GM18526 (cell line): ENCODE measurements around the gene XXYLT1.

ENCODE experiments used
- POLR2A ChIP-seq: IDR thresholded peaks from 3 replicates; pipeline ENCODE4 v1.6.1; 2011; ENCODE audit not compliant: insufficient read length; ENCODE audit errors: extremely low read depth

The XXYLT1 gene

DNA sequence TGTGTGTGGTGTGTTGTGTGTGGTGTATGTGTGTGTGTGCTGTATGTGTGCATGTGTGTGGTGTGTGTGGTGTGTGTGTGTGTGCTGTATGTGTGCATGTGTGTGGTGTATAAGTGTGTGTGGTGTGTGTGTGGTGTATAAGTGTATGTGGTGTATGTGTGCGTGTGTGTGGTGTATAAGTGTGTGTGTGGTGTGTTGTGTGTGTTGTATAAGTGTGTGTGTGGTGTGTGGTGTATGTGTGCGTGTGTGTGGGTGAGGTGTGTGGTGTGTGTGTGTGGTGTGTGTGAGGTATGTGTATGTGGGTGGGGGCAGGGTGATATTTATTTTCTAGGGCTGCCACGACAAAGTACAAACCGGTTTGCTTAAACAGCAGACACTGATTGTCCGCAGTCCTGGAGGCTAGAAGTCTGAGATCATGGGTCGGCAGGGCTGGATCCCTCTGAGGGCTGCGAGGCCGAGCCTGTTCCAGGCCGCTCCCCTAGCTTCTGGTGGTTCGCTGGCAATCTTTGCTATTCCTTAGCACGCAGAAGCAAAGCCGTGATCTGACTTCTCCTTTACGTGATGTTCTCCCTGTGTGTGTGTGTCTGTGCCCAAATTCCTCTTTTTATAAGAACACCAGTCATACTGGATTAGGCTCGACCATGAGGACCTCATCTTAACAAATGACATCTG is 160.2 kb downstream of the XXYLT1 start:
- TF ChIP-seq POLR2A: no peak

DNA sequence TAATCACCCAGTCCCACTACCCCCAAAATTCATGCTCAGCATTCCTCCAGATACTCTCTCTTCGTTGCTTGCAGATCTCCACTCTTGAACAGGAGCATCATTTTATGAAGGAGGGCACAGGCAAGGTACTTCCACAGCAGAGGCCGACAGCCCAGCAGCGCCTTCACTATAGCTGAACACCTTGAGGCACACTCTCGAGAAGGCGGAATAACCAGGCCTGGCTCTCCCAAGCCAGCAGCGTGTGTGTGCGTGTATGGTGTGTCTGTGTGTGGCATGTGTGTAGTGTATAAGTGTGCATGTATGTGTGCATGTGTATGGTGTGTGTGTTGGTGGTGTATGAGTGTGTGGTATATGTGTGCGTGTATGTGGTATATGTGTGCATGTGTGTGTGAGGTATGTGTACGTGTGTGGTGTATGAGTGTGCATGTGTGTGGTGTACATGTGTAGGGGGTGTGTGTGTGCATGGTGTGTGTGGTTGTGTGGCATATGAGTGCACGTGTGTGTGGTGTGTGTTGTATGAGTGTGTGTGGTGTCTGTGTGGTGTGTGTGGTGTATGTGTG is 161.8 kb downstream of the XXYLT1 start:
- no peak for TF ChIP-seq POLR2A

DNA sequence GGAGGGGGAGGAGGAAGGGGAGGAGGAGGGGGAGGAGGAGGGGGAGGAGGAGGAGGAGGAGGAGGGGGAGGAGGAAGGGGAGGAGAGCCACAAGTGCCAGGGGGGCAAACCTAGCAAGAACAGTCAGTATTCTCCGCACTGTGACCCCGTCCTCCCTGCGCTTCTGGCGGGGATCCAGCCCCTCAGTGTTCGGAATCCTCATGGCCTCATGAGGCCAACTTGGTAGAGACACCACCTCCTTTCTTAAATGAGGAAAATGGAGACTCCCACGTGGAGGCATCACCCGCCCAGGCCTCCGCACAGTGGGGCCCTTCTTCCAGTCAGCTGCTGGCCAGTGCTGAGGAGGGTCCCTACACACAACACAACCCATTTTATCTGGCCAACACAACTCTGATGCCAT is 163.4 kb downstream of the XXYLT1 start:
- no peak for TF ChIP-seq POLR2A

DNA sequence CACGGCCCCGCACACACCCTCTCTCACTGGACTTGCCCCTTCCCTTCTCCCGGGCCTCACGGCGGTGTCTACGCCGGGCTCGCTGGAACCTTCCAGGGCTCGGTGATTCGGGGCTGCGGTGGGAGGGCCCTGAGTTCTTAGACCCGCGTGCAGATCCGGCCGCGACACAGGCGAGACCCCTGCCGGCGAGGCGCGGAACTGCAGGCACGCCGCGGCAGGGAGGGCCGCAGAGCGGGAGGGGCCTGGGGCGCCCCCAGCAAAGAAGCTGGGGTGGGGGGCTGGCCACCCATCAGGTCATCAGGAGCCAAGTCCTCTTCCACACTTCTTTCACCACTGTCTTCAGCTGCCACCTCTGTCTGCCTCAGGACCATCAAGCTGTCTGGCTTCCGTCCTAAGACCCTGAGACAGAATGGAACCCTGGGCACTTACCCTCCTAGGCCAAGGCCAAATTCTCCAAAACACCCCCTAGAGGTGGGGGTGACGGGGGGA is 164.5 kb downstream of the XXYLT1 start:
- no peak for TF ChIP-seq POLR2A

DNA sequence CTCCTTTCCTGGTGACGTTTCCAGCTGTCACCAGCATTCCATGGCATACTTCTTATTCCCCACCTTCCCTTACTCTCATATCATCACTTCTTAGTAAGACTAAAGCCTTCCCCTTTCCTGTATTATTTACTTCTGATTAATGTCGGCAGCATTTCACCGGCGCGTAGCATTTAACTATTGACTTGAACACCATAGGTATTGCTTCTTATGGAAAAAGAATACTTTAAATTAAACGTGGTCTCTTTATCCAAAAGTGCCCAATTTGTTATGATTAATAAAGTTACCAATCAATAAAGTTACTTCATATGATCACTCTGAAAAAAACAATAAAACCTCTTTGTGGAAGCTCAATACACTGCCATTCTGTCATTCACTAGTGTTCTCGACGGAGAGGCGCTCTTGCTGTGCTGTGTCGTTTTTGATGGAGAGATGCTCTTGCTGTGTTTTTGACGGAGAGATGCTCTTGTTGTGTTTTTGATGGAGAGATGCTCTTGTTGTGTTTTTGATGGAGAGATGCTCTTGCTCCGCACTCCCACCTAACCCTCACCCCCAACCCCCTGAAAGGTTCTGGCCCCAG is 165.0 kb downstream of the XXYLT1 start:
- TF ChIP-seq POLR2A: no peak

DNA sequence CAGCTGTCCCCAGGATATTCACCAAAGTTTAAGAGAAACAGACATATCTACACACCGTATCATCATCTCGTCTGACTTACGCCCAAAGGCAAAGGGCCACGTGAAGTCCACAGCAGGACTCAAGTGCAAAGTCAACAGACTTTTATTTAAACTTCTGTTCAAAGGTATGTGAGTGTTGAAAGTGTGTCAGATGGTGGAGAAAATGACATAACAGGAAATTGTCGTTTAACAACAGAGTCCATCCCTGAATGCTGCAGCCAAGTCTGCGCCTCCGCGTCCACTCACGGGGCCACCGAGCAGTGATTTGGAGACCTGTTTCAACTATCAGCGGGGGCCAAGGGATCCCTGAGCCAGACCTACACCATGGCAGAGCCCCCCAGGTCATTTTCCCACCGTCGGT is 165.6 kb downstream of the XXYLT1 start:
- no peak for TF ChIP-seq POLR2A

DNA sequence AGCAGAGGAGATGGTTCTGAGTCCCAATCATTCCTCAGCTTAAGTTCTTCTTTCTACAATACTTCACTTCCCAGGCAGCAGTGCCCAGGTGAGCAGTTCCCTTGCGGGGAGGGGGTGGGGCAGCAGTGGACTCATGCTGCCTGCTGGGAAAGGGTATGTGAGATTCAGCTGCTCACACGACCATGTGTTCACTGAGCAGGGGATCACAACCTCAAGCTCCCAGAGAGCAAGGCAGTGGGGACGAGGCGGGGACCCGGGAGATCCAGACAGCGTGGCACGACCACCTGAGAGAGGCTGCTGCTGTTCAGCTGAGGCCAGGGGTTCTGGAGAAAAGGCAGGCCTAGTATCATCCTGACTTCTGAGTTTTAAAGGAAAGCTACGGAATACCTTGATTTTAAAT is 166.6 kb downstream of the XXYLT1 start:
- no peak for TF ChIP-seq POLR2A

DNA sequence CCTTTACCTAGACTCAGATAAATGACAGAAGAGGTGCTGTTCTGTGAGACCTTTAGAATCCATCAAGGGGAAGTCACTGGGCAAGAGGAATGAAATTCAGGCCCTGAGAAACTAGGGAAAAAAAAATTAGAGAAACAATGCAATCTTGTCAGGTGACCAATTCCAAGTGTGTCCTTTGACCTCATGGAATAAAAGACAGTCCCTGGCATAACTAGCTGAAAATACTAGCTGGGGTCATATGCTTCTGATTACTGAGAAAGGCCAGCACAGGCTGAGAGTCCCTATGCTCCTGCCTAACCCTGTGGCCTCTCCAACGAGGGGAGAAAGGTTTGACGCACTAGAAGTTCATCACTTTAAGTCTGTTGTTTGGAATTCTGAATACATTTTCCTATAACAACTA is 167.3 kb downstream of the XXYLT1 start:
- TF ChIP-seq POLR2A: no peak

DNA sequence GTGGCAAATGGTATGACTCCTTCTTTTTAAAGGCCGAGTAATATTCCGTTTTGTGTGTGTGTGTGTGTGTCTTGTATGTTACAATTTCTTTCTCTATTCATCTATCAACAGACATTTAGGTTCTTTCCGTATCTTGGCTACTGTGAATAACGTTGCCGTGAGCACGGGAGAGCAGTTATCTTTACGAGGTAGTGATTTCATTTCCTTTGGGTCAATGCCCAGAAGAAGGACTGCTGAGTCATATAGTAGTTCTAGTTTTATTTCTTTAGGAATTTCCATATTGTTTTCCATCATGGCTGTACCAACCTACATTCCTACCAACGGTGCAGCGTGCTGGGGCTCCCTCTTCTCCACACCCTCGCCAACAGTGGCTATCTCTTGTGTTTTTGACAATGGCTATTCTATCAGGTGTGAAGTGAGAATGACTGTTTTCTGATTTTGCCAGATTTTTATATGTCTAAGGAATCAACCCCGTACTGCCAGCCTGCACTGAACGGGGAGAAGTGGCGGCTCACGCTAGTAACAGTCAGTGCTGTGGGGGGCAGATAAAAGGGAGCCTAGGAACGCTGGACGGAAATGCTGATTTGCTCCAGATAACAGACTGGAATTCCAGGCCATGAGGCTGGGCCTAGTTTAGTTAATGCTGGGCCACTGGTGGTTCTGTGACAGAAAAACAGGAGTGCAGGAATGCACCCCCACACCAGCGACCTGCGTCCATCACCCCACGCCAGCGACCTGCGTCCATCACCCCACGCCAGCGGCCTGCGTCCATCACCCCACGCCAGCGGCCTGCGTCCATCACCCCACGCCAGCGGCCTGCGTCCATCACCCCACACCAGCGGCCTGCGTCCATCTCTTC is 168.1 kb downstream of the XXYLT1 start:
- no peak for TF ChIP-seq POLR2A

DNA sequence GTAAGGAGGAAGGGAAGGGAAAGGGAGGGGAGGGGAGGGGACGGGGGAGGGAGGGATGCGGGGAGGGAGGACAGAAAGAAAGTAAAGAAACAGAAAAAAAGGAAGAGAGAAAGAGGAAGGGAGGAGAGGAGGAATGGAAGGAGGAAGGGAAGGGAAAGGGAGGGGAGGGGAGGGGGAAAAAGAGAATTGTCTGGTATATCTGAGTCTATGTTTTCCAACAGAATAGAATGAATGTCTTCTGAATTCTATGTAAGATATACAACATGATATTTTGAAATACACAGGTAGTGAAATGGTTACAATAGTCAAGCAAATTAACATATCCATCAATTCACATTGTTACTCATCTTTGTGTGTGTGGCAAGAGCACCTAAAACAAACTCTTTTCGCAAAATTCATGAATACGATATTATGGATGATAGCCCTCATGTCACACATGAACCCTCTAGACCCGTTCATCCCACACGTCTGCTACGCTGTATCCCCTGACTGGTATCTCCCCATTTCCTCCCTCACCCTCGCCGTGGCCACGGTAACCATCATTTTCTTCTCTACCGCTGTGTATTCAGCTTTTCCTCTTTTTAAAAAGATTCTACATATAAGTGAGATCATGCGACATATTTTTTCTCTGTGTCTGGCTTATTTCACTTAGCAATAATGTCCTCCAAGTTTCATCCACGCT is 168.9 kb downstream of the XXYLT1 start:
- TF ChIP-seq POLR2A: no peak

DNA sequence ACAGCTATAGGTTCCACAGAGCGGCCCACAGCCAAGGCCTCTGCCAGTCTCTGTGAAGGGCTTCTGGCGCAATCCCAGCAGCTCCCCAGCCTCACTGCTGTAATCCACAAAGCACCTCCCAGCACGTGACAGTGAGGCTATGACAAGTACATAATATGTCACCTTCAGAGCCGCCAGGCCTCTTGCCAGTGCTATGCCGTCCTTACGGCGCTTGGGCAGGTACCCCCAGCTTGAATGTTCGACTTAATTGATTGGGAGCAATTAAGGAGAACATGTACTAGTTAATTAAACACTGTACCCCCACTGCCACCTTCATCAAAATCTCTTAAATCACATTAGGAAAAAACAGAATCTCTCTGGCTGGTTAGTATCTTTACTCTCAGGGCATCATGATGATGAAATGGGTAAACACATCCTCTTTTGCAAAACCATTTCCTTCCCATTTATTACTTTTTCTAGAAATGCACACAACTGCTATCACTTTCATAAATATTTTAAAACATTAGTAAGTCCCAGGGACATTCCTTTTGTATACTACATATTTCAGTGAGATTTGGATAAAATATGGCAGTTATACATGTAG is 169.9 kb downstream of the XXYLT1 start:
- no peak for TF ChIP-seq POLR2A

DNA sequence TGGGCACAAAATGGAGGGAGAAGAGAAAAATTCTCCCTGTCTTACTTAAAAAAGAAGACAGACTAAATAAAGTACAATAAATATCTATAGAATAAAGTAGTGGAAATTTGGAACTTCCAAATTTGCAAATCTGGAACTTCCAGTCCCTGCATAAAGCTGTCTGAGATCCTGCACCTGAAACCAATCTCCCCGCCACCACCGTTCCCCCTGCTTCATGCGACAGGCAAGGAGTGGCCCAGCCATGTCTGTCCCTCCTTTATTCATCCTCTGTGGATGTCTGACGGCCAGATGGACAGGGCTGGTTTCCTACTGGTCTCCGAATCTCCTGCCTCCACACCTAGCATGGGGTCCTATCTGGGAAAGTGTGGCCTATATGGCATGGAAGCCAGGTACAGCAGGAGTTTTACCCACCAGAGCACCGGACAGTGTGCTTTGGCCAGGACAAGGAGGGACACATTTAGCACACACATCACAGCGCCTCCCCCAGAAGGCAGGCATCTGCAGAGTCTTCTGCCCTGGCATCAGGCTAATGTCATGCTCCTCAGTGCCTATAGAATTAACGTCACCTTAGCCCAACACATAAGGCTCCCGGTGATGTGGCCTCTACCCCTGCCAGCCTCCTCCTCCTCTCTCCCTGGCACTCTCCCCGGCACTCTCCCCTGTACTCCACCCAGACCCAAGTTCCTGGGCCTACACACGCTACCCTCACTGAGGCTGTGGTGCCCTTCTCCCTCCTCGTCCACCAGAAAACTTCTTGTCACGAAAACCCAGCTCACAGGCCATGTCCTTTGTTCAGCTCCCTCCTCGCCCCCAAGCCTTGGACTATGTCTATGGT is 170.8 kb downstream of the XXYLT1 start:
- no peak for TF ChIP-seq POLR2A

DNA sequence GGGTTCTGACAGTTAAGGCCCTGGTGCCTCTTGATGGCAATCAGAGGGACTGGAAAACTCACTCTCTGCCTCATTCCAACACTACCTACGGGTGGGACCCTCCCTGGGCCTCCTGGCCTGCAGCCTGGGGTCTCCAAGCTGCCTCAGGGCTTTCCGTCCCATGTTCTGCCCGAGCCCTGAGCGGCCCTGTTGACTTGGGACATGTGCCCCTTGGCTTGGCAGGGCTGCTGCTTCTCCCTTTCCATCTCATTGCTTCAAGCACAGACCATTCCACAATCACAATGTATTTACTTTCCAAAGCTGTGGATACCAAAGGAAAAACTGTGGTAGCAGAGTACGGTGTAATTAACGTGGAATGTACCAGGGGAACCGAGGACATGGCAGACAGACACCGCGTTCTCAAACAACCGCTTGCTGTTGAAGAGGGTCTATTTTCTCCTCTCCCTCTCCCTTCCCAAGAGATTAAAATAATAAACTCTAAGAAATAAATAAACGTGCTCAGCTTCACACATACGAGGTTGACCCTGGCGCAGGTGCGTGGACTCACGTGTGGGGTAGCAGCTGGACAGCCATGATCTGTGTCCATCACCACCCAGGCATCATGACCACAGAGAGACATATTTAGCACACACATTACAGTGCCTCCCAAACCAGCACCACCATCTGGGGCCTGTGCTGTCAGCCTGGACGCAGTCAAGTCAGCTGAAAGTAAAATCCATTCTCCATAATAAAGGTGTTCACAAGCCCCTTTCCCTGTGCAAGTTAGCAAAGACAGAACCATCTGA is 172.0 kb downstream of the XXYLT1 start:
- no peak for TF ChIP-seq POLR2A
